Measurements from ENCODE around the gene CPEB2. TPM values are rescaled to one million over a fixed set of nuclear protein-coding genes. Genes with fewer than 3 reads are reported as not detected.

Gene CPEB2
- total RNA-seq, 2 experiments from 2014 or later, result 19.7 to 20.3 TPM

- no peak for DNase-seq
- no peaks in the 10 kb centered on the region for H3K36me3 Mint-ChIP-seq (ENCODE audit: low read depth)
- no peak overlapping the region for H3K27ac Mint-ChIP-seq
- H3K27me3 Mint-ChIP-seq, result peaks cover under 1% of the 10 kb centered on the region
- H3K4me1 Mint-ChIP-seq, result no peaks in the 10 kb centered on the region
- peaks cover 10% of the 10 kb centered on the region for H3K9me3 Mint-ChIP-seq
- POLR2A ChIA-PET, result no interaction called here
- CTCF ChIA-PET, result interaction anchor here (0.6 kb wide), 1 partner anchor 202 kb away, joined by 3 read pairs; no protein-coding TSS in a partner anchor
- H3K4me3 Mint-ChIP-seq, result no peak overlapping the region
Measured at GRCh38 chr4:15117270-15117946, 115.1 kb downstream of the CPEB2 start.

- H3K27ac Mint-ChIP-seq, result no peak overlapping the region
Measured at GRCh38 chr4:15118292-15118691, 116.0 kb downstream of the CPEB2 start.

More at GRCh38 chr4:15118292-15118691, 116.0 kb downstream of the CPEB2 start:
- POLR2A ChIA-PET, result no interaction called here
- DNase-seq, result no peak
- CTCF ChIA-PET, result interaction anchor here (0.6 kb wide), 1 partner anchor 1462 kb away, joined by 4 read pairs; no protein-coding TSS in a partner anchor
- no peaks in the 10 kb centered on the region for H3K36me3 Mint-ChIP-seq (ENCODE audit: low read depth)
- no peaks in the 10 kb centered on the region for H3K4me1 Mint-ChIP-seq
- no peak overlapping the region for H3K4me3 Mint-ChIP-seq
- peaks cover 5% of the 10 kb centered on the region for H3K27me3 Mint-ChIP-seq
- H3K9me3 Mint-ChIP-seq, result peaks cover 10% of the 10 kb centered on the region
